A673 (cell line): ENCODE measurements around the gene AMZ1.

Source experiments
- EZH2 ChIP-seq: fragments of 200-600 bp; sonication (generic); IDR thresholded peaks from 2 replicates; pipeline ENCODE4 v1.6.1; 2017; ENCODE audit warnings: borderline replicate concordance, low read depth, mild to moderate bottlenecking, mixed read lengths, antibody characterized with exemption, low read length; ENCODE audit not compliant: poor library complexity, severe bottlenecking
- TF ChIP-seq, protein P1 (sequence below): fragments of 300-800, 200-600 bp; sonication (generic); conservative IDR thresholded peaks from 2 replicates; pipeline ENCODE4 v1.5.1; 2017; ENCODE audit warnings: low read depth, mild to moderate bottlenecking, antibody characterized with exemption, low read length, moderate library complexity, mixed read lengths

DNA sequence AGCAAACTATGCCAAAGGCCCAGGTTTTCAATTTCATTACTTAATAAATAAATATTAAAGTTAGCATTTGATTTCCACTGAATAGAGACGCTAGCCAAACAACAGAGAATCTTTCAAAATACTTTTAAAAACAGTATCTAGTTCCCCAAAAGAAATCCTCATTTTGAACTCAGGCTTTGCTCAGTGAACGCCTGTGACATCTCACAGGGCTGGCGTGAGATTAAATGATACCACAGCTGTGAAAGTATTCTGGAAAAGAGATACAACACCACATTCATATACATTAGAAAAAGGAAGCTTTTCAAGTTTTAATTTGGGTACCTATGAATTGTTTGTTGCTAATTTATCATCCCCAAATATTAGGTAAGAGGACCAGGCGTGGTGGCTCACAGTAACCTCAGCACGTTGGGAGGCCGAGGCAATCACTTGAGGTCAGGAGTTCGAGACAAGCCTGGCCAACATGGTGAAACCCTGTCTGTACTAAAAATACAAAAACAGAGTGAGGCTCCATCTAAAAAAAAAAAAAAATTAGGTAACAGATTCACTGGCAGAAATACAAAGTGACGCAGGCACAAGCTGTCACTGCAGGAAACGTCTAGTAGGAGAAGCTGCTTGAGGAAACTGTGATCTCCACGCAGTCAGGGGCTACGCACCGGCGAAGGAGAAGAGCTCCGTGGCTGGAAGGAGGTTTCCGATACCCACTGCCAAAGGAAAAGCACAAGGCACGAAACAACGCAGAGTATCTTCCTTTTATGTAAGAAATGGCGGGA, 50.0 kb downstream of the AMZ1 start:
- TF ChIP-seq, protein P1, sequence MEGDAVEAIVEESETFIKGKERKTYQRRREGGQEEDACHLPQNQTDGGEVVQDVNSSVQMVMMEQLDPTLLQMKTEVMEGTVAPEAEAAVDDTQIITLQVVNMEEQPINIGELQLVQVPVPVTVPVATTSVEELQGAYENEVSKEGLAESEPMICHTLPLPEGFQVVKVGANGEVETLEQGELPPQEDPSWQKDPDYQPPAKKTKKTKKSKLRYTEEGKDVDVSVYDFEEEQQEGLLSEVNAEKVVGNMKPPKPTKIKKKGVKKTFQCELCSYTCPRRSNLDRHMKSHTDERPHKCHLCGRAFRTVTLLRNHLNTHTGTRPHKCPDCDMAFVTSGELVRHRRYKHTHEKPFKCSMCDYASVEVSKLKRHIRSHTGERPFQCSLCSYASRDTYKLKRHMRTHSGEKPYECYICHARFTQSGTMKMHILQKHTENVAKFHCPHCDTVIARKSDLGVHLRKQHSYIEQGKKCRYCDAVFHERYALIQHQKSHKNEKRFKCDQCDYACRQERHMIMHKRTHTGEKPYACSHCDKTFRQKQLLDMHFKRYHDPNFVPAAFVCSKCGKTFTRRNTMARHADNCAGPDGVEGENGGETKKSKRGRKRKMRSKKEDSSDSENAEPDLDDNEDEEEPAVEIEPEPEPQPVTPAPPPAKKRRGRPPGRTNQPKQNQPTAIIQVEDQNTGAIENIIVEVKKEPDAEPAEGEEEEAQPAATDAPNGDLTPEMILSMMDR = no peak
- TF ChIP-seq EZH2 = no peak
